ENCODE data around the gene DDX3X.

Gene DDX3X

GRCh38 chrX:41391606-41392005 is 57.6 kb downstream of the DDX3X start:
- TF ChIP-seq TAF1 (IDR thresholded peaks at IDR 0.05; ENCODE audit: borderline replicate concordance, insufficient read depth, low read length) = no peak
- TF ChIP-seq FOXP2 (optimal IDR thresholded peaks at IDR 0.05; ENCODE audit: borderline replicate concordance, extremely low read depth, extremely low read length, insufficient read depth) = no peak
- TF ChIP-seq SIN3A (IDR thresholded peaks at IDR 0.05; ENCODE audit: borderline replicate concordance, insufficient read depth, low read length) = no peak
- no peak for TF ChIP-seq REST (IDR thresholded peaks at IDR 0.05; ENCODE audit: insufficient read depth in 1 of 2, low read depth in 2 of 2, low read length in 2 of 2)
- no peak for TF ChIP-seq POLR2AphosphoS5 (IDR thresholded peaks at IDR 0.05; ENCODE audit: low read depth, low read length)

GRCh38 chrX:41394293-41394692 is 60.3 kb downstream of the DDX3X start:
- TF ChIP-seq TAF1 (IDR thresholded peaks at IDR 0.05; ENCODE audit: borderline replicate concordance, insufficient read depth, low read length) (no peak), SIN3A (IDR thresholded peaks at IDR 0.05; ENCODE audit: borderline replicate concordance, insufficient read depth, low read length) (no peak), REST (IDR thresholded peaks at IDR 0.05; ENCODE audit: insufficient read depth in 1 of 2, low read depth in 2 of 2, low read length in 2 of 2) (no peak), POLR2AphosphoS5 (IDR thresholded peaks at IDR 0.05; ENCODE audit: low read depth, low read length) (no peak), FOXP2 (optimal IDR thresholded peaks at IDR 0.05; ENCODE audit: borderline replicate concordance, extremely low read depth, extremely low read length, insufficient read depth) (no peak)

- TF ChIP-seq REST (IDR thresholded peaks at IDR 0.05; ENCODE audit: insufficient read depth in 1 of 2, low read depth in 2 of 2, low read length in 2 of 2) (no peak), FOXP2 (optimal IDR thresholded peaks at IDR 0.05; ENCODE audit: borderline replicate concordance, extremely low read depth, extremely low read length, insufficient read depth) (no peak)
Measured at GRCh38 chrX:41397219-41397618, 63.3 kb downstream of the DDX3X start.

- no peak for TF ChIP-seq SIN3A (IDR thresholded peaks at IDR 0.05; ENCODE audit: borderline replicate concordance, insufficient read depth, low read length)
- TF ChIP-seq REST (IDR thresholded peaks at IDR 0.05; ENCODE audit: insufficient read depth in 1 of 2, low read depth in 2 of 2, low read length in 2 of 2) = no peak
- TF ChIP-seq POLR2AphosphoS5 (IDR thresholded peaks at IDR 0.05; ENCODE audit: low read depth, low read length) = no peak
- no peak for TF ChIP-seq FOXP2 (optimal IDR thresholded peaks at IDR 0.05; ENCODE audit: borderline replicate concordance, extremely low read depth, extremely low read length, insufficient read depth)
- TF ChIP-seq TAF1 (IDR thresholded peaks at IDR 0.05; ENCODE audit: borderline replicate concordance, insufficient read depth, low read length) = no peak
Measured at GRCh38 chrX:41397768-41398167, 63.8 kb downstream of the DDX3X start.

GRCh38 chrX:41405551-41405950 is 71.6 kb downstream of the DDX3X start:
- no peak for TF ChIP-seq REST (IDR thresholded peaks at IDR 0.05; ENCODE audit: insufficient read depth in 1 of 2, low read depth in 2 of 2, low read length in 2 of 2)
- no peak for TF ChIP-seq FOXP2 (optimal IDR thresholded peaks at IDR 0.05; ENCODE audit: borderline replicate concordance, extremely low read depth, extremely low read length, insufficient read depth)
- no peak for TF ChIP-seq SIN3A (IDR thresholded peaks at IDR 0.05; ENCODE audit: borderline replicate concordance, insufficient read depth, low read length)
- TF ChIP-seq TAF1 (IDR thresholded peaks at IDR 0.05; ENCODE audit: borderline replicate concordance, insufficient read depth, low read length) = no peak
- TF ChIP-seq POLR2AphosphoS5 (IDR thresholded peaks at IDR 0.05; ENCODE audit: low read depth, low read length) = no peak

Data from PFSK-1 (cell line).